ENCODE measurements around the gene KIRREL3. TPM values are rescaled to one million over a fixed set of nuclear protein-coding genes. Genes with fewer than 3 reads are reported as not detected.

KIRREL3 gene
- total RNA-seq, 1 donor from 2014 or later: not detected

DNA sequence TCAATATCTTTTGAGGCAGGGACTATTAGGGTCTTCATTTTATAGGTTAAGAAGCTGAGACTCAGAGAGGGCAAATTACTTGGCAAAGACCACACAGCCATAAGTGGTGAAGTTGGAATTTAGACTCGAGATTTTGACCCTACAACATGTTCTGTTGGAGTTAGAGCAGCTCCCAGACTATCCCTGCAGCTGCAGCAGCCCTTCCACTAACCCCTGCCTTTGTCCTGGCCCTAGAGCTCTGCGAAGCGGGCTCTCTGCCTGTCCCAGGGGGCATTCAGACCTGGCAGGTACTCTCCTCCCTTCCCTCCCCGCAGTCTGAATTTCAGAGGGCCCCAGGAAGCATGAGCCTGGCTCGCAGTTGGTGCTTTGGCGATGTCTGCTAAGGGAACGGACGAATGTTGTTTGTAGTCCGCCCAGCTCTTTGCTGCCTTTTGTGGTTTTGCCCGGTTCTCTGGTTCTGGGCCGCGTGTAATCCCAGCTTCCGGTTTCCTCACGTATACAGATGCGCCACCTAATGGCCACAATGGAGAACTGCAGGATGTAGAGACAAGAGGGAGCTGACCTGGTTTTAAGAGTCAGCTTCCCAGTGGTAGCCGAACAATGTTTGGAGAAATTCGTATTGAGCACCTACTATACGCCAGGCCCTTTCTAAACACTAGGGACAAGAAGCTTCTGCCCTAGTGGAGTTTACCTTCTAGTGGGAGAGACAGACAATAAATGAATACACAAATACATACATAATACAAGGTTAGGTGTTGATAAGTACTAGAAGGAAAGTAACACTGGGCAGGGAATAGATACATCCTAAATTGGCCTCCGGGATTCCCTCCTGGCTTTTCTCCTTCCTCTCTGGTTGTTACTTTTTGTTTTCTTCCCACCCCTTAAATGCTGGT lies 519.9 kb downstream of the KIRREL3 start:
- H3K36me3 ChIP-seq: no peaks in the 10 kb centered on the region
- DNase-seq (peak; percentile 80), ATAC-seq (peak; percentile 96)
- peak overlapping the region; percentile 78 for H3K27ac ChIP-seq
- no peaks in the 10 kb centered on the region for H3K27me3 ChIP-seq
- H3K4me3 ChIP-seq: no peak overlapping the region
- intact Hi-C loops (cut with DNase I): loop anchor here (5.0 kb wide), 1 partner anchor 168 kb away; no protein-coding TSS in a partner anchor
- TF ChIP-seq CTCF (IDR thresholded peaks at IDR 0.05): peak; percentile 93
- H3K9me3 ChIP-seq: no peaks in the 10 kb centered on the region
- H3K4me1 ChIP-seq: peaks cover 4% of the 10 kb centered on the region

DNA sequence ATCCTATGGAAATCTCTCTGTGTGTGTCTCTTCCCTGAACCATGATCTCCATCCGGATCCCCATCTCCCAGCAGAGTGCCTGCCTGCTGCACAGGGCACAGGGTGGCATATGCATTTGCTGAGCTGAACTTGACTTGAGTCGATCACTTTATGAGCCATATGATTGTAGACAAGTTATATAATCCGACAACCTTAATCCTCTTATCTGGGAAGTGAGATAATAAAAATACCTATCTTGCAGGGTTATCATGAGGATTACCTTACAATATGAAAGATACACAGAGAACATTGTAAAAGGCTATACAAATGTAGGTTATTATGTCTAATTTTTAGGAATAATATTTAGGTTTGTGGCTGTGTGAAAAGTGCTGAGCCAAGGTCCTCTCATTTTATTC lies 520.6 kb downstream of the KIRREL3 start:
- Histone ChIP-seq H3K4me3 (no peak overlapping the region), H3K27ac (peak overlapping the region; percentile 78), H3K9me3 (no peaks in the 10 kb centered on the region), H3K4me1 (peaks cover 4% of the 10 kb centered on the region), H3K36me3 (no peaks in the 10 kb centered on the region), H3K27me3 (no peaks in the 10 kb centered on the region)
- DNase-seq (no peak), ATAC-seq (no peak)
- intact Hi-C loops (cut with DNase I): loop anchor here (5.0 kb wide), 1 partner anchor 168 kb away; no protein-coding TSS in a partner anchor
- no peak for TF ChIP-seq CTCF (IDR thresholded peaks at IDR 0.05)

GRCh38 chr11:126479178-126479930 lies 521.2 kb downstream of the KIRREL3 start:
- TF ChIP-seq CTCF (IDR thresholded peaks at IDR 0.05): no peak
- intact Hi-C loops (cut with DNase I): no loop called here
- no peaks in the 10 kb centered on the region for H3K27me3 ChIP-seq
- DNase-seq (no peak), ATAC-seq (no peak)
- H3K9me3 ChIP-seq: no peaks in the 10 kb centered on the region
- no peak overlapping the region for H3K27ac ChIP-seq
- H3K36me3 ChIP-seq: no peaks in the 10 kb centered on the region
- H3K4me3 ChIP-seq: no peak overlapping the region
- H3K4me1 ChIP-seq: peaks cover 4% of the 10 kb centered on the region

DNA sequence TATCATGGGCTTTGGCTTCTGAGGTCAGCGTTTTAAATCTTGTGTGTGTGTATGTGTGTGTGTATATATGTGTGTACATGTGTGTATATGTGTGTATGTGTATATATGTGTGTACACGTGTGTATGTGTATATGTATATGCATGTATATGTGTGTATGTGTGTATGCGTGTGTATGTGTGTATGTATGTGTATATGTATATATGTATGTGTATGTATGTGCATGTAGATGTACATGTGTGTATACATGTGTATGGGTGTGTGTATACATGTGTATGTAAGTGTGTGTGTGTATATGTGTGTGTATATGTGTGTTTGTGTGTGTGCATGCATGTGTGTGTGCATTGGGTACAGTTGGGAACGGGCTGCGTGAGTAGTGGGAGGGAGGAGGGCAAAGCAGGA lies 522.1 kb downstream of the KIRREL3 start:
- no peak overlapping the region for H3K4me3 ChIP-seq
- H3K27me3 ChIP-seq: no peaks in the 10 kb centered on the region
- ATAC-seq (no peak), DNase-seq (no peak)
- peaks cover 4% of the 10 kb centered on the region for H3K4me1 ChIP-seq
- intact Hi-C loops (cut with DNase I): no loop called here
- H3K36me3 ChIP-seq: no peaks in the 10 kb centered on the region
- no peak for TF ChIP-seq CTCF (IDR thresholded peaks at IDR 0.05)
- H3K27ac ChIP-seq: no peak overlapping the region
- H3K9me3 ChIP-seq: no peaks in the 10 kb centered on the region

- no peaks in the 10 kb centered on the region for H3K9me3 ChIP-seq
- DNase-seq (no peak), ATAC-seq (no peak)
- H3K27me3 ChIP-seq: no peaks in the 10 kb centered on the region
- TF ChIP-seq CTCF (IDR thresholded peaks at IDR 0.05): no peak
- no peak overlapping the region for H3K4me3 ChIP-seq
- intact Hi-C loops (cut with DNase I): no loop called here
- no peaks in the 10 kb centered on the region for H3K36me3 ChIP-seq
- peaks cover 4% of the 10 kb centered on the region for H3K4me1 ChIP-seq
- no peak overlapping the region for H3K27ac ChIP-seq
Observed at GRCh38 chr11:126477535-126478305, 522.9 kb downstream of the KIRREL3 start.
